Progenitor cell of endocrine pancreas (in vitro differentiated cells): ENCODE results near the gene UBXN1. TPM values are rescaled to one million over a fixed set of nuclear protein-coding genes. Genes with fewer than 3 reads are reported as not detected.

Experiments used
- DNase-seq: peaks from one replicate; pipeline ENCODE4 v3.0.0; 2021; ENCODE audit warnings: low spot score; ENCODE audit not compliant: unreplicated experiment
- H3K27ac Mint-ChIP-seq: 2 replicates; pipeline ENCODE4 v1.8.0; 2021; ENCODE audit warnings: mild to moderate bottlenecking, moderate library complexity, mixed read lengths
- H3K27me3 Mint-ChIP-seq: 2 replicates; pipeline ENCODE4 v1.8.0; 2021; ENCODE audit warnings: mixed read lengths
- H3K36me3 Mint-ChIP-seq: 2 replicates; pipeline ENCODE4 v1.8.0; 2022; ENCODE audit warnings: mixed read lengths; ENCODE audit not compliant: insufficient read depth
- H3K4me1 Mint-ChIP-seq: 2 replicates; pipeline ENCODE4 v1.8.0; 2021; ENCODE audit warnings: low read depth, mixed read lengths
- H3K4me3 Mint-ChIP-seq: 2 replicates; pipeline ENCODE4 v1.8.0; 2021; ENCODE audit warnings: low read depth, mild to moderate bottlenecking, moderate library complexity, mixed read lengths
- H3K9me3 Mint-ChIP-seq: 2 replicates; pipeline ENCODE4 v1.8.0; 2021; ENCODE audit warnings: low read depth, mixed read lengths
- total RNA-seq: library from RNA; stranded (reverse); gene quantifications from 2 replicates; pipeline ENCODE4 v1.2.1, GENCODE V29; 2021
- TF ChIP-seq, protein P1 (sequence below): fragments of 200-600 bp; sonication (generic); IDR thresholded peaks from one replicate; pipeline ENCODE4 v1.5.0; 2021; ENCODE audit warnings: antibody characterized with exemption, mild to moderate bottlenecking; ENCODE audit not compliant: unreplicated experiment

The UBXN1 gene
- total RNA-seq, 1 donor from 2014 or later: 102 TPM

DNA sequence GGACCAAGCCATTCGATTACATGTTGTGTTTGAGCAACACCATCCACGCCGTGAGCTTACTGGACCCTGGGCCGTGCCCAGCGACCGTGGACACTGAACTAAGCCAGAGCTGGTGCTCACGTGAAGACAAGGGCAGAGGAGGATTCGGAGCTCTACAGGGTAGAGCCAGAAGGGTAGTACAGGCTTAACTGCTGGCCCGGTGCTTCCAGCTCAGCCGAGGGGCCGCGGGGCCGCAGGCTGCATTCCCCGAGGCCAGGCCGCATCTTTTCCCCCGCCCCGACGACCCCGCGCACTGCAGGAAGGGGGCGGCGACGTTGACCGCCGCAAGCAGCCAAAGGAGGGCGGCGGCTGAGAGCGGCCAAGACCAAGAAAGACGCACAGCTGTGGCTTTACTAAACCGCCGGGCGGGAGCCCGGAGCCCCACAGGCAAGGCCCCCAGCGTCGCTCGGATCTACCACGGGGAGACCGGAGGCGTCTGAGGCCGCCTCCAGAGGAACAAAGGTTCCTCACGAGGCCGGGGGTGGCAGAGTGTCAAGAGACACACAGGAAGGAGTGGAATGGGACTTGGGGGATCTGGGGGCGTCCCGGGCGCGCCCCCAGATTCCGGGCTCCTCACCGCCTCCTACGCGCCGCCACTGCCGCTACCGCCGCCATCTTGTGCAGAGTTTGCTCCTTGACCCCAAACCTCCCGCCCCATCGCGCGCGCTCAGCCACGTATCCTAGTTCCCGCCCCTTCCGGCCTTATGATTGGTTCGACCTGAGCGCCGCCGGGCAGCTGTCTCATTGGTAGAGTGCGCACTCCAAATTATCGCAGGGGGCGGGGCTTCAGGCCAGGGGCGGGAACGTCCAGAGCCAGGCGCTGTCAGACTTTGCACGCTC lies 32.7 kb downstream of the UBXN1 start, which contains the start of gene GANAB:
GANAB (minus strand) TSS at position 668 of the 879 bp plus-strand sequence; CDS start at position 654, 14 bp downstream.
- TF ChIP-seq, protein P1, sequence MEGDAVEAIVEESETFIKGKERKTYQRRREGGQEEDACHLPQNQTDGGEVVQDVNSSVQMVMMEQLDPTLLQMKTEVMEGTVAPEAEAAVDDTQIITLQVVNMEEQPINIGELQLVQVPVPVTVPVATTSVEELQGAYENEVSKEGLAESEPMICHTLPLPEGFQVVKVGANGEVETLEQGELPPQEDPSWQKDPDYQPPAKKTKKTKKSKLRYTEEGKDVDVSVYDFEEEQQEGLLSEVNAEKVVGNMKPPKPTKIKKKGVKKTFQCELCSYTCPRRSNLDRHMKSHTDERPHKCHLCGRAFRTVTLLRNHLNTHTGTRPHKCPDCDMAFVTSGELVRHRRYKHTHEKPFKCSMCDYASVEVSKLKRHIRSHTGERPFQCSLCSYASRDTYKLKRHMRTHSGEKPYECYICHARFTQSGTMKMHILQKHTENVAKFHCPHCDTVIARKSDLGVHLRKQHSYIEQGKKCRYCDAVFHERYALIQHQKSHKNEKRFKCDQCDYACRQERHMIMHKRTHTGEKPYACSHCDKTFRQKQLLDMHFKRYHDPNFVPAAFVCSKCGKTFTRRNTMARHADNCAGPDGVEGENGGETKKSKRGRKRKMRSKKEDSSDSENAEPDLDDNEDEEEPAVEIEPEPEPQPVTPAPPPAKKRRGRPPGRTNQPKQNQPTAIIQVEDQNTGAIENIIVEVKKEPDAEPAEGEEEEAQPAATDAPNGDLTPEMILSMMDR: no peak
- Mint-ChIP-seq H3K4me1 (peaks cover 10% of the 10 kb centered on the region), H3K36me3 (peaks cover 2% of the 10 kb centered on the region), H3K27ac (peak within 1 kb of the TSS; percentile 98), H3K4me3 (peak within 1 kb of the TSS; percentile 98), H3K27me3 (no peaks in the 10 kb centered on the region), H3K9me3 (no peaks in the 10 kb centered on the region)
- peak; percentile 95 for DNase-seq

DNA sequence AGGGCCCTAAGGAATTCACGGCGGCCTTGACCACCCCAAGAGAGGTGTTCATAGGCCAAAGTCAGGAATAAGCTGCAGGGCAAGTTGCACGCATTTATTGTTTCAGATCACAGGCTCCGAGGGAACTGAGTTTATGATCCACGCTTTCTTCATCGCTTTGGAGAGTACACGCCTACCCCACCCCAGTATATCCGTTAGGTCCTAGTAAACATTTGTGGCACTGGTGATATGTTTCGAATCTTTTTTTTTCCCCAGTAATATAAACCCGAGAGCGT lies 33.3 kb downstream of the UBXN1 start:
- H3K36me3 Mint-ChIP-seq: peaks cover 2% of the 10 kb centered on the region
- TF ChIP-seq, protein P1: no peak

DNA sequence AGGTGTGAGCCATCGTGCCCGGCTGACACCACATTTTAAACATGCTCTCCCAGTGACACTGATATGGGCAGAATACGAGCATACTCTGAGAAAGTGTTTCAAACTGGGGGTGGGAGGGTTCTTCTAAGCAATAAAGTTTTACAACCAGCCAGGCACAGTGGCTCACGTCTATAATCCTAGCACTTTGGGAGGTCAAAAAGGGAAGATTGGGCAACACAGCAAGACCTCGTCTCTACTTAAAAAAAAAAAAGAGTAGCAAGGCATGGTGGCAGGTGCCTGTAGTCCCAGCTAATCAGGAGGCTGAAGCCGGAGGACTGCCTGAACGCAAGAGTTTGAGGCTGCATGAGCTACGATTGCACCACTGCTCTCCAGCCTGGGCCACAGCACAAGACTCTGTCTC lies 34.7 kb downstream of the UBXN1 start:
- H3K27ac Mint-ChIP-seq: no peak overlapping the region
- H3K4me1 Mint-ChIP-seq: peaks cover 15% of the 10 kb centered on the region
- no peak for DNase-seq
- TF ChIP-seq, protein P1: no peak
- H3K9me3 Mint-ChIP-seq: no peaks in the 10 kb centered on the region
- peak overlapping the region; percentile 35 for H3K4me3 Mint-ChIP-seq
- H3K36me3 Mint-ChIP-seq: peaks cover 7% of the 10 kb centered on the region
- H3K27me3 Mint-ChIP-seq: no peaks in the 10 kb centered on the region

More for the DNA sequence above, 33.3 kb downstream of the UBXN1 start:
- Mint-ChIP-seq H3K9me3 (no peaks in the 10 kb centered on the region), H3K27ac (peak overlapping the region; percentile 98), H3K4me3 (peak overlapping the region; percentile 98), H3K27me3 (no peaks in the 10 kb centered on the region), H3K4me1 (peaks cover 12% of the 10 kb centered on the region)
- DNase-seq: no peak

DNA sequence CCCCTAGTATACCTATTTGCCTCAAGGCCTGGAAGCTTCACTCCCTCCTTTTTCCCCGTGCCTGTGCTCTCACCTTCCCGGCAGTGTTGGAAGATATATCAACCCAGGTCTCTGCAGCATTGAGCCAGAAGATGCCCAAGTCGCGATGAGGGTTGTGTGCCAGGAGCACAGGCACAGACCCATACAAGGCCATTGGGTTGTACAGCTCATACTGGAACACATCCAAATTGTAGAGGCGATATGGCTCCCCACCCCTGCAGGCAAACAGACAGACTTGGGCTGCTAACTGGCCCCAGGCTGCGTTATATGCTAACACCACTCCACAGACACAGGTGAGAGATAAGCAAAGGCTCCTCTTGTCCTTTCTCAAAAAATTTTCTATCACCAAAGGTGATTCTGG lies 46.4 kb downstream of the UBXN1 start:
- Mint-ChIP-seq H3K27me3 (no peaks in the 10 kb centered on the region), H3K4me1 (no peaks in the 10 kb centered on the region), H3K27ac (peak overlapping the region; percentile 86), H3K4me3 (no peak overlapping the region), H3K36me3 (peaks cover 36% of the 10 kb centered on the region), H3K9me3 (no peaks in the 10 kb centered on the region)
- TF ChIP-seq, protein P1: no peak
- DNase-seq: no peak

DNA sequence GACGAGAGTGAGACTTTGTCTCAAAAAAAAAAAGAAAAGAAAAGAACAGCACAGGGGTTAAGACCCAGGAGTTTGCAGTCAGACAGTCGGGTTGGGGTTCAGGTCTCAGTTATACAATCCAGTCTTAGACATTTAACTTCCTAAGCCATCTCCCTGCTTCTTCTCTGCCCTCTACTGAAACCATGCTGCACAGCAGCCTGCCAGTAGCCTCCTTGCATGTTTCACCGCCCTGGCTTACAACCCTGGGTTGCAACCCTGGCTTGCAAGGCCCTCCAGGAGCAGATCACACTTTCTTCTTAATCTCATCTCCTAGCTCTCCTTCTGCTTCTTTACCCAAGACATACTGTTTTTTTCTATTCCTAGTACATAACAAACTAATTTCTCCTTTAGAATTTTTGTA lies 51.2 kb downstream of the UBXN1 start:
- Mint-ChIP-seq H3K36me3 (peaks cover 30% of the 10 kb centered on the region), H3K27me3 (no peaks in the 10 kb centered on the region), H3K4me3 (no peak overlapping the region), H3K4me1 (no peaks in the 10 kb centered on the region), H3K27ac (peak overlapping the region; percentile 36), H3K9me3 (no peaks in the 10 kb centered on the region)
- TF ChIP-seq, protein P1: no peak
- no peak for DNase-seq

Other genes with a start within 250 kb of the UBXN1 start
- 27.2 and 39.8 TPM in 2 replicates for gene AHNAK, start 132.3 kb downstream of the UBXN1 start, total RNA-seq
- 1,931 and 1,938 TPM in 2 replicates for gene EEF1G, start 105.2 kb downstream of the UBXN1 start, total RNA-seq
- 23.1 and 26.0 TPM in 2 replicates for gene TUT1, start 87.5 kb downstream of the UBXN1 start, total RNA-seq
- 134 and 140 TPM in 2 replicates for gene MTA2, start 77.2 kb downstream of the UBXN1 start, total RNA-seq
- gene EML3, start 66.3 kb downstream of the UBXN1 start, total RNA-seq: 42.7 and 47.0 TPM in 2 replicates
- gene ROM1, start 65.8 kb downstream of the UBXN1 start, total RNA-seq: 0.62 and 0.86 TPM in 2 replicates
- gene B3GAT3, start 57.1 kb downstream of the UBXN1 start, total RNA-seq: 43.4 and 48.9 TPM in 2 replicates
- gene GANAB, start 32.5 kb downstream of the UBXN1 start, total RNA-seq: 354 and 361 TPM in 2 replicates
- 23.6 and 24.7 TPM in 2 replicates for gene INTS5, start 25.8 kb downstream of the UBXN1 start, total RNA-seq
- gene C11orf98, start 13.9 kb downstream of the UBXN1 start, total RNA-seq: 71.7 and 73.5 TPM in 2 replicates
- 12.2 and 18.0 TPM in 2 replicates for gene CSKMT, start 13.8 kb downstream of the UBXN1 start, total RNA-seq
- gene UQCC3, start 7.4 kb downstream of the UBXN1 start, total RNA-seq: 7.0 and 7.6 TPM in 2 replicates
- gene LBHD1, start 6.8 kb downstream of the UBXN1 start, total RNA-seq: 9.3 and 9.4 TPM in 2 replicates
- gene LRRN4CL, start 10.5 kb upstream of the UBXN1 start, total RNA-seq: 0.65 and 0.89 TPM in 2 replicates
- gene BSCL2, start 28.4 kb upstream of the UBXN1 start, total RNA-seq: 84.9 and 85.8 TPM in 2 replicates
- gene GNG3, start 28.6 kb upstream of the UBXN1 start, total RNA-seq: 1.8 and 2.0 TPM in 2 replicates
- gene HNRNPUL2, start 48.4 kb upstream of the UBXN1 start, total RNA-seq: 61.0 and 63.9 TPM in 2 replicates
- 35.5 and 40.8 TPM in 2 replicates for gene TTC9C, start 49.4 kb upstream of the UBXN1 start, total RNA-seq
- 13.4 and 17.3 TPM in 2 replicates for gene ZBTB3, start 75.1 kb upstream of the UBXN1 start, total RNA-seq
- 93.8 and 101 TPM in 2 replicates for gene POLR2G, start 82.5 kb upstream of the UBXN1 start, total RNA-seq
- 52.3 and 56.3 TPM in 2 replicates for gene TAF6L, start 92.3 kb upstream of the UBXN1 start, total RNA-seq
- 38.4 and 40.8 TPM in 2 replicates for gene TMEM179B, start 108.3 kb upstream of the UBXN1 start, total RNA-seq
- 18.6 and 19.8 TPM in 2 replicates for gene TMEM223, start 112.9 kb upstream of the UBXN1 start, total RNA-seq
- 120 and 130 TPM in 2 replicates for gene NXF1, start 126.4 kb upstream of the UBXN1 start, total RNA-seq
- 39.3 and 45.3 TPM in 2 replicates for gene STX5, start 153.0 kb upstream of the UBXN1 start, total RNA-seq
- not detected in 2 replicates for gene TEX54, start 153.8 kb upstream of the UBXN1 start, total RNA-seq
- gene WDR74, start 160.5 kb upstream of the UBXN1 start, total RNA-seq: 55.8 and 60.3 TPM in 2 replicates
- 140 and 180 TPM in 2 replicates for gene SLC3A2, start 201.8 kb upstream of the UBXN1 start, total RNA-seq
- 0.62 and 0.67 TPM in 2 replicates for gene CHRM1, start 242.3 kb upstream of the UBXN1 start, total RNA-seq